ENCODE results near the gene TNFRSF19.

TNFRSF19 gene

DNA sequence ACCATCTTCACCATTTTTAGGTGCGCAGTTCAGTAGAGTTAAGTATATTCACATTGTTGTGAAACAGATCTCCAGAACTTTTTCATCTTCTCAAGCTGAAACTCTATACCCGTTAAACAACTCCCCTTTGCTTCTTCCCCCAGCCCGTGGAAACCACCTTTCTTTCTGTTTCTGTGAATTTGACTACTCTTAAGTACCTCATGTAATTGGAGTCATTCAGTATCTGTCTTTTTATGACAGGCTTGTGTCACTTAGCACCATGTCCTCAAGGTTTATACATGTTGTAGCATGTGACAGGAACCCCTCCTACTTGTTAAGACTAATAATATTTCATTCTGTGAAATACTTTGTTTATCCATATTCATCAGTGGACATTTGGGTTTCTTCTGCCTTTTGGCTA is 52.8 kb downstream of the TNFRSF19 start:
- Histone ChIP-seq H3K36me3 (ENCODE audit: control insufficient read depth, insufficient read depth, low read length) (peaks cover 7% of the 10 kb centered on the region), H3K4me3 (replicated peaks; ENCODE audit: low read depth, low read length) (no peak overlapping the region), H3K27me3 (replicated peaks; ENCODE audit: control insufficient read depth, insufficient read depth, low read length) (no peaks in the 10 kb centered on the region)
- TF ChIP-seq, protein P1, sequence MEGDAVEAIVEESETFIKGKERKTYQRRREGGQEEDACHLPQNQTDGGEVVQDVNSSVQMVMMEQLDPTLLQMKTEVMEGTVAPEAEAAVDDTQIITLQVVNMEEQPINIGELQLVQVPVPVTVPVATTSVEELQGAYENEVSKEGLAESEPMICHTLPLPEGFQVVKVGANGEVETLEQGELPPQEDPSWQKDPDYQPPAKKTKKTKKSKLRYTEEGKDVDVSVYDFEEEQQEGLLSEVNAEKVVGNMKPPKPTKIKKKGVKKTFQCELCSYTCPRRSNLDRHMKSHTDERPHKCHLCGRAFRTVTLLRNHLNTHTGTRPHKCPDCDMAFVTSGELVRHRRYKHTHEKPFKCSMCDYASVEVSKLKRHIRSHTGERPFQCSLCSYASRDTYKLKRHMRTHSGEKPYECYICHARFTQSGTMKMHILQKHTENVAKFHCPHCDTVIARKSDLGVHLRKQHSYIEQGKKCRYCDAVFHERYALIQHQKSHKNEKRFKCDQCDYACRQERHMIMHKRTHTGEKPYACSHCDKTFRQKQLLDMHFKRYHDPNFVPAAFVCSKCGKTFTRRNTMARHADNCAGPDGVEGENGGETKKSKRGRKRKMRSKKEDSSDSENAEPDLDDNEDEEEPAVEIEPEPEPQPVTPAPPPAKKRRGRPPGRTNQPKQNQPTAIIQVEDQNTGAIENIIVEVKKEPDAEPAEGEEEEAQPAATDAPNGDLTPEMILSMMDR (IDR thresholded peaks at IDR 0.05; ENCODE audit: insufficient read depth, low read length, poor library complexity, severe bottlenecking) = no peak
- peak; percentile 24 for DNase-seq (ENCODE audit: extremely low read depth, insufficient read length)

- TF ChIP-seq, protein P1 (IDR thresholded peaks at IDR 0.05; ENCODE audit: insufficient read depth, low read length, poor library complexity, severe bottlenecking) = no peak
- H3K4me3 ChIP-seq (replicated peaks; ENCODE audit: low read depth, low read length) = no peak overlapping the region
- no peaks in the 10 kb centered on the region for H3K27me3 ChIP-seq (replicated peaks; ENCODE audit: control insufficient read depth, insufficient read depth, low read length)
- H3K36me3 ChIP-seq (ENCODE audit: control insufficient read depth, insufficient read depth, low read length) = peaks cover 7% of the 10 kb centered on the region
- no peak for DNase-seq (ENCODE audit: extremely low read depth, insufficient read length)
Observed at GRCh38 chr13:23623394-23623793, 53.2 kb downstream of the TNFRSF19 start.

GRCh38 chr13:23626700-23627099 is 56.5 kb downstream of the TNFRSF19 start:
- Histone ChIP-seq H3K36me3 (ENCODE audit: control insufficient read depth, insufficient read depth, low read length) (peaks cover 8% of the 10 kb centered on the region), H3K27me3 (replicated peaks; ENCODE audit: control insufficient read depth, insufficient read depth, low read length) (no peaks in the 10 kb centered on the region), H3K4me3 (replicated peaks; ENCODE audit: low read depth, low read length) (no peak overlapping the region)
- no peak for DNase-seq (ENCODE audit: extremely low read depth, insufficient read length)
- TF ChIP-seq, protein P1 (IDR thresholded peaks at IDR 0.05; ENCODE audit: insufficient read depth, low read length, poor library complexity, severe bottlenecking) = no peak

GRCh38 chr13:23627410-23627809 is 57.2 kb downstream of the TNFRSF19 start:
- TF ChIP-seq, protein P1 (IDR thresholded peaks at IDR 0.05; ENCODE audit: insufficient read depth, low read length, poor library complexity, severe bottlenecking) = no peak
- Histone ChIP-seq H3K27me3 (replicated peaks; ENCODE audit: control insufficient read depth, insufficient read depth, low read length) (no peaks in the 10 kb centered on the region), H3K4me3 (replicated peaks; ENCODE audit: low read depth, low read length) (no peak overlapping the region), H3K36me3 (ENCODE audit: control insufficient read depth, insufficient read depth, low read length) (peaks cover 8% of the 10 kb centered on the region)
- DNase-seq (ENCODE audit: extremely low read depth, insufficient read length) = no peak

DNA sequence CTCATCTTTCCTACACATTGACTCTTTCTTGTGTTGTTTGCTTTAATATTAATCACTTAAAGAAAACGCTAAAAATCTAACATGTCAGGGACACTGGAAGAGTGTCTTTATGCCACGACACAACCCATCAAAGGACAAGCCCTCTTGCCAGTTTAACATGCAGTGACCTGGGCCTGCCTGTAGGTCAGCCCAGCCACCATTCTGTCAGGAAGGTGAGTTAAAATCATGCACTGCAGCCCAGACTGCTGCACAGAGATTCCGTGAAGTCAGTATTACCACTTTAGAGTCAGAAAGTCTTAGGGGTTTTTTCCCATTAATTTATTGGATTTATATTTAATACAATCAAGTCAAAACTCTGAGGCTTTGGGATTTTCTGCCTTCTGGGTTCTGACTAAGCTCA is 58.0 kb downstream of the TNFRSF19 start:
- TF ChIP-seq, protein P1 (IDR thresholded peaks at IDR 0.05; ENCODE audit: insufficient read depth, low read length, poor library complexity, severe bottlenecking) = no peak
- no peak for DNase-seq (ENCODE audit: extremely low read depth, insufficient read length)

More for the DNA sequence above, 58.0 kb downstream of the TNFRSF19 start:
- Histone ChIP-seq H3K4me3 (replicated peaks; ENCODE audit: low read depth, low read length) (no peak overlapping the region), H3K27me3 (replicated peaks; ENCODE audit: control insufficient read depth, insufficient read depth, low read length) (no peaks in the 10 kb centered on the region), H3K36me3 (ENCODE audit: control insufficient read depth, insufficient read depth, low read length) (peaks cover 8% of the 10 kb centered on the region)

All from GM06990 (cell line).